Omental fat pad (tissue), 4 donors: ENCODE measurements around the gene HMGN3. TPM values are rescaled to one million over a fixed set of nuclear protein-coding genes. Genes with fewer than 3 reads are reported as not detected.

Experiments
- ATAC-seq: fragments of 150-250 bp; one replicate; pipeline ENCODE4 v1.9.1; 2016; ENCODE audit warnings: mild to moderate bottlenecking, moderate library complexity; ENCODE audit not compliant: low FRiP score
- DNase-seq: peaks from one replicate; pipeline ENCODE4 v3.0.0-alpha.2; 2019; ENCODE audit warnings: low spot score
- CTCF ChIP-seq, 3 donors: fragments of 450-650 bp; IDR thresholded peaks; one replicate each; pipeline ENCODE4 v1.5.1; 2016 to 2017; ENCODE audit warnings: antibody characterized with exemption in 3 of 3, mild to moderate bottlenecking in 3 of 3, moderate library complexity in 2 of 3
- total RNA-seq, 4 donors: library from RNA; depleted of rRNA; stranded (reverse); fragments of >200 nt; gene quantifications; one replicate each; pipeline ENCODE4 v1.1.0, GENCODE V29; 2016

Gene HMGN3
- total RNA-seq, 4 donors from 2014 or later: 26.7 to 66.2 (median 51.3) TPM

- no peak for TF ChIP-seq CTCF (IDR thresholded peaks at IDR 0.05)
- DNase-seq (no peak), ATAC-seq (no peak)
Measured at GRCh38 chr6:79152269-79152737, 82.2 kb downstream of the HMGN3 start.

Other genes starting within 250 kb of the HMGN3 start
- 10 to 100 TPM; 18.0 to 43.3 (median 23.9) TPM for gene PHIP, start 156.4 kb downstream of the HMGN3 start, total RNA-seq